Measurements from ENCODE around the gene PARP12.

PARP12 gene

GRCh38 chr7:139987691-139988516 lies 74.8 kb downstream of the PARP12 start:
- H3K4ac ChIP-seq (ENCODE audit: low read depth, low read length), result no peak overlapping the region
- no peak overlapping the region for H4K5ac ChIP-seq (ENCODE audit: low read length)

GRCh38 chr7:139985811-139986210 lies 76.9 kb downstream of the PARP12 start:
- H2BK120ac ChIP-seq (ENCODE audit: low read depth, low read length), result no peak overlapping the region
- H4K5ac ChIP-seq (ENCODE audit: low read length), result no peak overlapping the region
- no peaks in the 10 kb centered on the region for H3K79me1 ChIP-seq (ENCODE audit: low read length)
- no peaks in the 10 kb centered on the region for H3K36me3 ChIP-seq (ENCODE audit: control insufficient read depth, insufficient read depth, low read length)
- no peak overlapping the region for H3K4ac ChIP-seq (ENCODE audit: low read depth, low read length)
- DNase-seq, result no peak
- no peak overlapping the region for H3K27ac ChIP-seq (ENCODE audit: low read depth, low read length)
- no peaks in the 10 kb centered on the region for H3K27me3 ChIP-seq (ENCODE audit: insufficient read depth, low read length, poor library complexity)
- H3K23ac ChIP-seq (ENCODE audit: low read length), result no peak overlapping the region
- no peak overlapping the region for H3K56ac ChIP-seq (ENCODE audit: low read length)
- no peak overlapping the region for H3K4me3 ChIP-seq (ENCODE audit: low read length)
- WGBS (ENCODE audit: extremely low coverage, insufficient coverage, low lambda C conversion rate), result no CpG with 5 or more reads among the region's 10 CpGs
- H3K9ac ChIP-seq (ENCODE audit: low read length), result no peak overlapping the region
- no peak overlapping the region for H2AK5ac ChIP-seq (ENCODE audit: low read length)
- no peak overlapping the region for H2BK15ac ChIP-seq (replicated peaks; ENCODE audit: low read depth)
- H3K4me2 ChIP-seq (ENCODE audit: low read length), result no peak overlapping the region
- no peak overlapping the region for H2BK5ac ChIP-seq (ENCODE audit: low read length)
- no peak overlapping the region for H3K18ac ChIP-seq (ENCODE audit: low read length)
- no peaks in the 10 kb centered on the region for H3K79me2 ChIP-seq (ENCODE audit: control insufficient read depth, insufficient read depth, low read length)
- H3K4me1 ChIP-seq (ENCODE audit: control insufficient read depth, low read depth, low read length), result no peaks in the 10 kb centered on the region
- no peak overlapping the region for H4K8ac ChIP-seq (ENCODE audit: low read depth, low read length)

More at GRCh38 chr7:139987691-139988516, 74.8 kb downstream of the PARP12 start:
- Histone ChIP-seq H3K79me1 (ENCODE audit: low read length) (no peaks in the 10 kb centered on the region), H3K27me3 (ENCODE audit: insufficient read depth, low read length, poor library complexity) (no peaks in the 10 kb centered on the region), H3K4me1 (ENCODE audit: control insufficient read depth, low read depth, low read length) (no peaks in the 10 kb centered on the region), H3K4me2 (ENCODE audit: low read length) (no peak overlapping the region), H3K56ac (ENCODE audit: low read length) (no peak overlapping the region), H2AK5ac (ENCODE audit: low read length) (no peak overlapping the region), H2BK5ac (ENCODE audit: low read length) (no peak overlapping the region), H3K27ac (ENCODE audit: low read depth, low read length) (no peak overlapping the region), H4K8ac (ENCODE audit: low read depth, low read length) (no peak overlapping the region), H3K18ac (ENCODE audit: low read length) (no peak overlapping the region), H3K4me3 (ENCODE audit: low read length) (no peak overlapping the region), H3K36me3 (ENCODE audit: control insufficient read depth, insufficient read depth, low read length) (no peaks in the 10 kb centered on the region), H3K23ac (ENCODE audit: low read length) (no peak overlapping the region), H2BK15ac (replicated peaks; ENCODE audit: low read depth) (no peak overlapping the region), H2BK120ac (ENCODE audit: low read depth, low read length) (no peak overlapping the region), H3K9ac (ENCODE audit: low read length) (no peak overlapping the region), H3K79me2 (ENCODE audit: control insufficient read depth, insufficient read depth, low read length) (no peaks in the 10 kb centered on the region)
- WGBS (ENCODE audit: extremely low coverage, insufficient coverage, low lambda C conversion rate), result no CpG with 5 or more reads among the region's 13 CpGs
- no peak for DNase-seq

- Histone ChIP-seq H3K23ac (ENCODE audit: low read length) (no peak overlapping the region), H3K27me3 (ENCODE audit: insufficient read depth, low read length, poor library complexity) (no peaks in the 10 kb centered on the region), H2BK5ac (ENCODE audit: low read length) (no peak overlapping the region)
Measured at GRCh38 chr7:139984642-139985539, 77.9 kb downstream of the PARP12 start.

GRCh38 chr7:139982927-139983920 lies 79.5 kb downstream of the PARP12 start:
- no peak overlapping the region for H3K4ac ChIP-seq (ENCODE audit: low read depth, low read length)
- H2AK5ac ChIP-seq (ENCODE audit: low read length), result no peak overlapping the region
- no peak overlapping the region for H4K8ac ChIP-seq (ENCODE audit: low read depth, low read length)
- H4K5ac ChIP-seq (ENCODE audit: low read length), result no peak overlapping the region
- H3K27ac ChIP-seq (ENCODE audit: low read depth, low read length), result no peak overlapping the region
- no peak overlapping the region for H3K4me3 ChIP-seq (ENCODE audit: low read length)
- H2BK15ac ChIP-seq (replicated peaks; ENCODE audit: low read depth), result no peak overlapping the region
- no peaks in the 10 kb centered on the region for H3K27me3 ChIP-seq (ENCODE audit: insufficient read depth, low read length, poor library complexity)
- WGBS (ENCODE audit: extremely low coverage, insufficient coverage, low lambda C conversion rate), result no CpG with 5 or more reads among the region's 9 CpGs
- no peaks in the 10 kb centered on the region for H3K79me1 ChIP-seq (ENCODE audit: low read length)
- no peak overlapping the region for H3K4me2 ChIP-seq (ENCODE audit: low read length)
- no peak overlapping the region for H3K23ac ChIP-seq (ENCODE audit: low read length)
- no peak overlapping the region for H3K18ac ChIP-seq (ENCODE audit: low read length)
- no peak overlapping the region for H3K9ac ChIP-seq (ENCODE audit: low read length)
- H3K4me1 ChIP-seq (ENCODE audit: control insufficient read depth, low read depth, low read length), result no peaks in the 10 kb centered on the region
- DNase-seq, result no peak
- no peaks in the 10 kb centered on the region for H3K36me3 ChIP-seq (ENCODE audit: control insufficient read depth, insufficient read depth, low read length)
- H3K79me2 ChIP-seq (ENCODE audit: control insufficient read depth, insufficient read depth, low read length), result no peaks in the 10 kb centered on the region
- no peak overlapping the region for H3K56ac ChIP-seq (ENCODE audit: low read length)
- H2BK120ac ChIP-seq (ENCODE audit: low read depth, low read length), result no peak overlapping the region
- H2BK5ac ChIP-seq (ENCODE audit: low read length), result no peak overlapping the region

More at GRCh38 chr7:139984642-139985539, 77.9 kb downstream of the PARP12 start:
- Histone ChIP-seq H2AK5ac (ENCODE audit: low read length) (no peak overlapping the region), H3K36me3 (ENCODE audit: control insufficient read depth, insufficient read depth, low read length) (no peaks in the 10 kb centered on the region), H3K4me1 (ENCODE audit: control insufficient read depth, low read depth, low read length) (no peaks in the 10 kb centered on the region), H3K4ac (ENCODE audit: low read depth, low read length) (no peak overlapping the region), H3K27ac (ENCODE audit: low read depth, low read length) (no peak overlapping the region), H4K8ac (ENCODE audit: low read depth, low read length) (no peak overlapping the region), H3K4me3 (ENCODE audit: low read length) (no peak overlapping the region), H2BK15ac (replicated peaks; ENCODE audit: low read depth) (no peak overlapping the region), H3K18ac (ENCODE audit: low read length) (no peak overlapping the region), H3K56ac (ENCODE audit: low read length) (no peak overlapping the region), H2BK120ac (ENCODE audit: low read depth, low read length) (no peak overlapping the region), H4K5ac (ENCODE audit: low read length) (no peak overlapping the region), H3K79me2 (ENCODE audit: control insufficient read depth, insufficient read depth, low read length) (no peaks in the 10 kb centered on the region), H3K4me2 (ENCODE audit: low read length) (no peak overlapping the region), H3K79me1 (ENCODE audit: low read length) (no peaks in the 10 kb centered on the region), H3K9ac (ENCODE audit: low read length) (no peak overlapping the region)
- peak; percentile 22 for DNase-seq
- WGBS (ENCODE audit: extremely low coverage, insufficient coverage, low lambda C conversion rate), result no CpG with 5 or more reads among the region's 8 CpGs

DNA sequence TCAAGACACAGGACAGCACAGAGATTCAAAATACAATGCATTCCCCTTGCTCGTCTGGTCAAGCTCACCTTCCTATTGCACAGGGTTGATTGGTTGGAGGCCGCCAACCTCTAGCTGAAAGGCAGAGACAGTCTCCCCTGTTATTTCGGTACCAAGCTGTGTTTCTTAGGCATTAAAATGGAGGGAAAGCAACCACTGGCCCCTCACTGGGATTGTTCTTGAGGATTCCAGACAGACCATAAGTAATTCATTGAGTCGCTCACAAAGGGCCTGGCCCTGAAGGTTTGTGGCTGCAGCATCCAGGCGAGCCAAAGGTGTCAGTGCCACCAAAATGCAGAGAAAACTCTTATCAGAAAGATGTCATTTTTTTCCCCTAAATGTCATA lies 81.2 kb downstream of the PARP12 start:
- Histone ChIP-seq H3K27me3 (ENCODE audit: insufficient read depth, low read length, poor library complexity) (no peaks in the 10 kb centered on the region), H3K4me3 (ENCODE audit: low read length) (no peak overlapping the region), H3K9ac (ENCODE audit: low read length) (no peak overlapping the region), H3K36me3 (ENCODE audit: control insufficient read depth, insufficient read depth, low read length) (no peaks in the 10 kb centered on the region), H3K79me1 (ENCODE audit: low read length) (no peaks in the 10 kb centered on the region), H3K27ac (ENCODE audit: low read depth, low read length) (no peak overlapping the region), H3K56ac (ENCODE audit: low read length) (no peak overlapping the region), H2BK5ac (ENCODE audit: low read length) (no peak overlapping the region), H2AK5ac (ENCODE audit: low read length) (no peak overlapping the region), H3K4me1 (ENCODE audit: control insufficient read depth, low read depth, low read length) (no peaks in the 10 kb centered on the region), H2BK120ac (ENCODE audit: low read depth, low read length) (no peak overlapping the region), H3K18ac (ENCODE audit: low read length) (no peak overlapping the region), H3K23ac (ENCODE audit: low read length) (no peak overlapping the region), H3K4me2 (ENCODE audit: low read length) (no peak overlapping the region), H2BK15ac (replicated peaks; ENCODE audit: low read depth) (no peak overlapping the region), H3K79me2 (ENCODE audit: control insufficient read depth, insufficient read depth, low read length) (no peaks in the 10 kb centered on the region), H4K5ac (ENCODE audit: low read length) (no peak overlapping the region), H4K8ac (ENCODE audit: low read depth, low read length) (no peak overlapping the region), H3K4ac (ENCODE audit: low read depth, low read length) (no peak overlapping the region)
- DNase-seq, result no peak
- WGBS (ENCODE audit: extremely low coverage, insufficient coverage, low lambda C conversion rate), result no CpG with 5 or more reads among the region's 5 CpGs
